ENCODE measurements around the gene HNRNPR. TPM values are rescaled to one million over a fixed set of nuclear protein-coding genes. Genes with fewer than 3 reads are reported as not detected.

Gene HNRNPR
- total and polyA plus RNA-seq, 12 donors = 36.5 to 190 (median 89.7) TPM

GRCh38 chr1:23367451-23367790, 23.3 kb upstream of the HNRNPR start:
- Histone ChIP-seq H3K36me3 (replicated peaks in 1 of 2) (peaks cover 1 to 45% of the 10 kb centered on the region in 2 donors), H3K27ac (peak overlapping the region; percentile 55 to 98 (median 93)), H3K9me3 (replicated peaks in 1 of 3) (peaks cover 0 to 23% (median 0%) of the 10 kb centered on the region in 3 donors), H3K27me3 (no peaks in the 10 kb centered on the region), H3K4me3 (peak overlapping the region in 3 of 4 donors; percentile 20 to 95 (median 84)), H3K4me1 (replicated peaks in 1 of 2) (peaks cover 27 to 45% of the 10 kb centered on the region in 2 donors)
- DNase-seq = no peak
- TF ChIP-seq POLR2A (IDR thresholded peaks at IDR 0.05) = no peak
- TF ChIP-seq CTCF (IDR thresholded peaks at IDR 0.05) = no peak
- intact Hi-C loops (cut with DNase I) = no loop called here
- 56 to 72% (median 59%) methylated on average over 9 of the region's 9 CpGs for WGBS, 4 donors

GRCh38 chr1:23366598-23366997, 22.5 kb upstream of the HNRNPR start:
- WGBS, 4 donors = 83 to 91% (median 86%) methylated on average over 5 of the region's 5 CpGs
- peaks cover 6 to 52% of the 10 kb centered on the region in 2 donors for H3K36me3 ChIP-seq (replicated peaks in 1 of 2)
- no peaks in the 10 kb centered on the region for H3K27me3 ChIP-seq
- peaks cover 24 to 37% of the 10 kb centered on the region in 2 donors for H3K4me1 ChIP-seq (replicated peaks in 1 of 2)
- no peak for TF ChIP-seq CTCF (IDR thresholded peaks at IDR 0.05)
- TF ChIP-seq POLR2A (IDR thresholded peaks at IDR 0.05) = no peak
- no peak overlapping the region for H3K27ac ChIP-seq
- peaks cover 0 to 32% (median 5%) of the 10 kb centered on the region in 3 donors for H3K9me3 ChIP-seq (replicated peaks in 1 of 3)
- H3K4me3 ChIP-seq = peak overlapping the region in 1 of 4 donors; percentile 84
- intact Hi-C loops (cut with DNase I) = no loop called here
- no peak for DNase-seq

- no peak for DNase-seq
- intact Hi-C loops (cut with DNase I) = no loop called here
- H3K27me3 ChIP-seq = no peaks in the 10 kb centered on the region
- no peak overlapping the region for H3K4me3 ChIP-seq
- peaks cover 6 to 54% of the 10 kb centered on the region in 2 donors for H3K36me3 ChIP-seq (replicated peaks in 1 of 2)
- TF ChIP-seq CTCF (IDR thresholded peaks at IDR 0.05) (no peak), POLR2A (IDR thresholded peaks at IDR 0.05) (no peak)
- 87 to 93% (median 90%) methylated on average over 2 of the region's 2 CpGs for WGBS, 4 donors
- H3K9me3 ChIP-seq (replicated peaks in 1 of 3) = peaks cover 0 to 36% (median 8%) of the 10 kb centered on the region in 3 donors
- no peak overlapping the region for H3K27ac ChIP-seq
- H3K4me1 ChIP-seq (replicated peaks in 1 of 2) = peaks cover 20 to 32% of the 10 kb centered on the region in 2 donors
Observed at GRCh38 chr1:23366146-23366545, 22.1 kb upstream of the HNRNPR start.

GRCh38 chr1:23362218-23362713, 18.2 kb upstream of the HNRNPR start:
- TF ChIP-seq POLR2A (IDR thresholded peaks at IDR 0.05) (no peak), CTCF (IDR thresholded peaks at IDR 0.05) (no peak)

More at GRCh38 chr1:23362218-23362713, 18.2 kb upstream of the HNRNPR start:
- Histone ChIP-seq H3K36me3 (replicated peaks in 1 of 2) (peaks cover 6 to 62% of the 10 kb centered on the region in 2 donors), H3K4me3 (no peak overlapping the region), H3K27me3 (no peaks in the 10 kb centered on the region), H3K9me3 (replicated peaks in 1 of 3) (peaks cover 0 to 49% (median 8%) of the 10 kb centered on the region in 3 donors), H3K27ac (no peak overlapping the region), H3K4me1 (replicated peaks in 1 of 2) (peaks cover 2 to 12% of the 10 kb centered on the region in 2 donors)
- intact Hi-C loops (cut with DNase I) = no loop called here
- WGBS, 4 donors = 93 to 98% (median 97%) methylated on average over 11 to 13 of the region's 13 CpGs
- DNase-seq = no peak
